ENCODE results near the gene STOML1. TPM values are rescaled to one million over a fixed set of nuclear protein-coding genes. Genes with fewer than 3 reads are reported as not detected.
A peak's percentile ranks its signal among the peaks of the same experiment; 100 is the strongest.

STOML1 gene
- polyA plus RNA-seq, 2 of the 4 experiments (the other 2 are of a cell fraction): 4.3 to 4.9 TPM

DNA sequence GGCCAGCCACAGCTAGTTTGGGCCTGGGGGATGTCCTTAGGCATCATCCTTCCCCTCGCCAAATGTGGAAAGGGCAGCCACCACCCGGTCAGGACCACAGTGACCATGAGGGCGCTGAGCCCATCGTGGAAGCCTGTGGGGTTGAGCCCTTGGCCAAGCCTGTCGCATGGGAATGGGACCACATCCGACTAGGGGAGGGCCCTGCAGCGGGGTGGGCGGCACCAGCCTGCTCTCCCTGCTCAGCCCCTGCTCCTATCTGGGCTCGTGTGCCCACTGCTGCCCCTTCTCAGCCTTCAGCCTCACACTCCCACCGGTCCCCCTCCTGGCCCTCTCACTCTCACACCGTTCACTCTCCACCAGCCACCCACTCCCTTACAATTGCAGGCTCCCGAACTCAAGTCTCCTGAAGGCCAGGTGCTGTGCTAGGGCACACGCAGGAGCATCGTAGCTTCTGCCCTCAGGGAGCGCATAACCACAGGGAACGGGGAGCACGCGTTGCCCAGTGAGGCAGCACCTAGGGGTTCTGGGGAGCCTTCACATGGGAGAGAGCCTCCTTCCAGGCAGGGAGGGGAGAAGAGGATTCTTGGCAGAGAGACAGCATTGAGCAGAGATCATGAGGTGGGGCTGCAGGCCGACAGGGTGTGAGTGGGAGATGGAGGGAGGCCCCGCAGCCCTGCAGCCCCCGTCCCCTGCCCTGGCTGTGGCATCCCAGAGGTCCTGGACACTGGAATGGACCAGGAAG lies 39.8 kb downstream of the STOML1 start:
- Histone ChIP-seq H3K4me1 (peaks cover 11% of the 10 kb centered on the region), H3K27ac (no peak overlapping the region; a peak in 1 of 6 replicates), H3K4me2 (no peak overlapping the region), H3K4me3 (no peak overlapping the region), H3K9me3 (no peaks in the 10 kb centered on the region)
- TF ChIP-seq KDM5A (IDR thresholded peaks at IDR 0.05) (no peak), EHMT2 (IDR thresholded peaks at IDR 0.05; ENCODE audit: low read depth) (no peak), TFCP2L1 (CRISPR knock-in tag; IDR thresholded peaks at IDR 0.05) (no peak), HMGXB4 (CRISPR knock-in tag; IDR thresholded peaks at IDR 0.05; ENCODE audit: borderline replicate concordance) (no peak), PHF8 (IDR thresholded peaks at IDR 0.05; ENCODE audit: borderline replicate concordance, low read depth) (no peak), ESRRA (IDR thresholded peaks at IDR 0.05; ENCODE audit: borderline replicate concordance, low read length) (no peak)
- TF ChIP-seq, protein P1, sequence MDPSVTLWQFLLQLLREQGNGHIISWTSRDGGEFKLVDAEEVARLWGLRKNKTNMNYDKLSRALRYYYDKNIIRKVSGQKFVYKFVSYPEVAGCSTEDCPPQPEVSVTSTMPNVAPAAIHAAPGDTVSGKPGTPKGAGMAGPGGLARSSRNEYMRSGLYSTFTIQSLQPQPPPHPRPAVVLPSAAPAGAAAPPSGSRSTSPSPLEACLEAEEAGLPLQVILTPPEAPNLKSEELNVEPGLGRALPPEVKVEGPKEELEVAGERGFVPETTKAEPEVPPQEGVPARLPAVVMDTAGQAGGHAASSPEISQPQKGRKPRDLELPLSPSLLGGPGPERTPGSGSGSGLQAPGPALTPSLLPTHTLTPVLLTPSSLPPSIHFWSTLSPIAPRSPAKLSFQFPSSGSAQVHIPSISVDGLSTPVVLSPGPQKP (IDR thresholded peaks at IDR 0.05; ENCODE audit: low read depth, low read length): no peak
- ChIA-PET CTCF (interaction anchor here (1.1 to 4.6 kb wide), 9 partner anchors 9 to 370 kb away, joined by 3 to 64 read pairs (median 7); no protein-coding TSS in a partner anchor), POLR2A (no interaction called here)
- WGBS (ENCODE audit: missing lambda C conversion rate): 87% methylated on average over 17 of the region's 21 CpGs
- ATAC-seq: no peak
- DNase-seq (ENCODE audit: low read depth in 1 of 2, low spot score in 1 of 2): no peak
- FAIRE-seq: no peak

DNA sequence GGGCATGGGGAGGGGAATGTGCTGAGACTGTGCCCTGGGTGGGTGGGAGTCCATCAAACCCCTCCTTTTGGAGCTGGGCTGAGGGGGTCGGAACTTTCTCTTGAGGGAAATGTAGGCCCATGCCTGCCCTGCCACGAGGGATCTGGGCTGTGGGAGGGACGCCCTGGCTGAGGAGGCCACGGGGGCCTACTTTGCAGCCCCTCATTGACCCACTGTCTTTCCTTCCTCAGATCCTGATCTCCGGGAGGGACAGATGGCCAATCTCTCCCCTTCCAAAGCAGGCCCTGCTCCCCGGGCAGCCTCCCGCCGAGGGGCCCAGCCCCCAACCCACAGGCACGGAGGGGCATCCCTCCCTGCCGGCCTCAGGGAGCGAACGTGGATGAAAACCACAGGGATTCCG lies 40.5 kb downstream of the STOML1 start:
- ChIA-PET CTCF (interaction anchor here (0.7 to 4.6 kb wide), 21 partner anchors 8 to 370 kb away, joined by 3 to 64 read pairs (median 4); partner anchors contain the start of gene PML), POLR2A (no interaction called here)
- no peaks in the 10 kb centered on the region for H3K9me3 ChIP-seq
- ATAC-seq (peak; percentile 6 to 9; a peak in 2 of 6 replicates), DNase-seq (ENCODE audit: low read depth in 1 of 2, low spot score in 1 of 2) (no peak), FAIRE-seq (no peak)
- WGBS (ENCODE audit: missing lambda C conversion rate): 92% methylated on average over 13 of the region's 13 CpGs
- peak overlapping the region in 1 of 2 experiments; percentile 73; a peak in 4 of 6 replicates for H3K27ac ChIP-seq
- no peak overlapping the region for H3K4me2 ChIP-seq
- no peak overlapping the region for H3K4me3 ChIP-seq
- TF ChIP-seq HMGXB4 (CRISPR knock-in tag; IDR thresholded peaks at IDR 0.05; ENCODE audit: borderline replicate concordance) (no peak), MAFK (IDR thresholded peaks at IDR 0.05; ENCODE audit: partially characterized antibody) (no peak), KDM1A (IDR thresholded peaks at IDR 0.05; ENCODE audit: low read depth) (no peak), ZNF302 (CRISPR knock-in tag; IDR thresholded peaks at IDR 0.05) (no peak), RAD21 (conservative IDR thresholded peaks at IDR 0.05 in 1 of 2, IDR thresholded peaks at IDR 0.05 in 1 of 2) (no peak), RFX5 (IDR thresholded peaks at IDR 0.05) (no peak), EHMT2 (IDR thresholded peaks at IDR 0.05; ENCODE audit: low read depth) (no peak), SREBF2 (IDR thresholded peaks at IDR 0.05) (no peak), CBX8 (IDR thresholded peaks at IDR 0.05) (no peak), CHD4 (IDR thresholded peaks at IDR 0.05; ENCODE audit: borderline replicate concordance) (no peak), BHLHE40 (IDR thresholded peaks at IDR 0.05; ENCODE audit: low read depth, low read length) (no peak), ATOH8 (CRISPR knock-in tag; IDR thresholded peaks at IDR 0.05; ENCODE audit: low read depth) (no peak), HOXB5 (CRISPR knock-in tag; IDR thresholded peaks at IDR 0.05) (no peak), POLR2A (IDR thresholded peaks at IDR 0.05; ENCODE audit: low read length) (no peak), NFE2L2 (conservative IDR thresholded peaks at IDR 0.05; ENCODE audit: low read length) (no peak), HOXB13 (CRISPR knock-in tag; IDR thresholded peaks at IDR 0.05; ENCODE audit: low read depth) (no peak), CEBPB (IDR thresholded peaks at IDR 0.05) (no peak), TP53 (CRISPR knock-in tag; IDR thresholded peaks at IDR 0.05) (no peak)
- peaks cover 4% of the 10 kb centered on the region for H3K4me1 ChIP-seq
